Measurements from ENCODE around the gene KDM4C. TPM values are rescaled to one million over a fixed set of nuclear protein-coding genes. Genes with fewer than 3 reads are reported as not detected.

Gene KDM4C
- total RNA-seq, 1 donor, result 50.7 TPM

DNA sequence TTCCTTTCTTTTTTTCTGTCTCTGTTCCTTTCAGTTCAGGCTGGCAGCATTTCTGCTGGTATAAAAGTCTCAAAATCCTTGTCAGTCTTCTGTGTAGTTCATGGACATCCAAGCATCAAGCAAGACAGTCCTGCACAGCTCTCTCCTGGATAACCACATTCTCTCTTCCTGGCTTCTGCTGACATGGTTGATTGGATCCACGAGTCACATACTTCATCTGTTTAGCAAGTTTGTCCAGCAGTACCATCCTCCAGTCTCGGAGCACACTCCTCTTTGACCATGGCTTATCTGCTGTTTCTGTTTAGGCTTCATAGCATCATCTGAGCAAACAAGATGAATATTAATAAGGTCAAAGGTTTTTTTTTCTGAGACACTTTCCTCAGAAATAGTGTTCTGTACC is 220.8 kb downstream of the KDM4C start:
- H3K4me1 ChIP-seq (ENCODE audit: insufficient read depth, low read length), result no peaks in the 10 kb centered on the region
- H3K27me3 ChIP-seq (ENCODE audit: insufficient read depth, low read length), result no peaks in the 10 kb centered on the region
- H3K27ac ChIP-seq (ENCODE audit: low read depth, low read length), result no peak overlapping the region
- H3K36me3 ChIP-seq (ENCODE audit: insufficient read depth, low read length), result no peaks in the 10 kb centered on the region
- DNase-seq (ENCODE audit: insufficient read length, low spot score, missing footprints), result no peak
- H3K4me2 ChIP-seq (ENCODE audit: insufficient read depth, low read length), result no peak overlapping the region
- no peak overlapping the region for H3K4me3 ChIP-seq (ENCODE audit: insufficient read depth, low read length)
- H2AFZ ChIP-seq (ENCODE audit: low read length), result no peak overlapping the region
- H3K9me3 ChIP-seq (ENCODE audit: low read depth, low read length), result no peaks in the 10 kb centered on the region
- no peaks in the 10 kb centered on the region for H4K20me1 ChIP-seq (ENCODE audit: insufficient read depth, low read length)
- H3K79me2 ChIP-seq (ENCODE audit: insufficient read depth, low read length), result no peaks in the 10 kb centered on the region
- TF ChIP-seq, protein P1, sequence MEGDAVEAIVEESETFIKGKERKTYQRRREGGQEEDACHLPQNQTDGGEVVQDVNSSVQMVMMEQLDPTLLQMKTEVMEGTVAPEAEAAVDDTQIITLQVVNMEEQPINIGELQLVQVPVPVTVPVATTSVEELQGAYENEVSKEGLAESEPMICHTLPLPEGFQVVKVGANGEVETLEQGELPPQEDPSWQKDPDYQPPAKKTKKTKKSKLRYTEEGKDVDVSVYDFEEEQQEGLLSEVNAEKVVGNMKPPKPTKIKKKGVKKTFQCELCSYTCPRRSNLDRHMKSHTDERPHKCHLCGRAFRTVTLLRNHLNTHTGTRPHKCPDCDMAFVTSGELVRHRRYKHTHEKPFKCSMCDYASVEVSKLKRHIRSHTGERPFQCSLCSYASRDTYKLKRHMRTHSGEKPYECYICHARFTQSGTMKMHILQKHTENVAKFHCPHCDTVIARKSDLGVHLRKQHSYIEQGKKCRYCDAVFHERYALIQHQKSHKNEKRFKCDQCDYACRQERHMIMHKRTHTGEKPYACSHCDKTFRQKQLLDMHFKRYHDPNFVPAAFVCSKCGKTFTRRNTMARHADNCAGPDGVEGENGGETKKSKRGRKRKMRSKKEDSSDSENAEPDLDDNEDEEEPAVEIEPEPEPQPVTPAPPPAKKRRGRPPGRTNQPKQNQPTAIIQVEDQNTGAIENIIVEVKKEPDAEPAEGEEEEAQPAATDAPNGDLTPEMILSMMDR (IDR thresholded peaks at IDR 0.05; ENCODE audit: extremely low read depth, low read depth, low read length), result no peak

DNA sequence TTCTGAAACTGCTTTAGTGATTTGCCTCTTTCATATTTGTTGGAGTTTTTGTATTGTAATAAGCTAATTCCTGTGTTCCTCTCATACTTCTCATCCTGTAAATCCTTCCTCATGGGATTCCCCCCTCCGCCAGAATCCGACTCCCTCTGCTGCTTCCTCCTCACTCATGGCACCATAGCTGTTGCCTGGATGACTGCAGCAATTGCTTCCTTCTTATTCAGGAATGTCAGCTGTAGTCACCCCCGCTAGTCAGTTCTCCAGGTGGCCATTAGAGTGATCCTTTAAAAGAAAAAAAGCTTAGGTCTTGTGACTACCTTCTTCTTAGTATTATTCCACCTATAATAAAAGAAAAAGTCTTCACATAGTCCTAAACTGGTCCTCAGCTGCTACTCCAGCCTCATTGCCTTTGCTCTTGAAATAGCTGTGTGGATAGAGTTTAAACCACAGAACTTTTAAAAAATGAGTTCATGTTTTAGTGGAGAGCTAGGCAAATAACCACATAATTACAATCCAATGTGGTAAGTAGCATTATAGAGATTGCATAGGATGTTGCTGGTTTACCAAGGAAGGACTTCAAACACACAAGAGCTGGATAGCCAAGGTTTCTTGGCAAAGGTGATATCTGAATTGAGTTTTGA is 227.3 kb downstream of the KDM4C start:
- Histone ChIP-seq H3K4me3 (ENCODE audit: insufficient read depth, low read length) (no peak overlapping the region), H3K4me2 (ENCODE audit: insufficient read depth, low read length) (no peak overlapping the region), H3K9me3 (ENCODE audit: low read depth, low read length) (no peaks in the 10 kb centered on the region), H3K27ac (ENCODE audit: low read depth, low read length) (no peak overlapping the region), H3K79me2 (ENCODE audit: insufficient read depth, low read length) (no peaks in the 10 kb centered on the region), H3K36me3 (ENCODE audit: insufficient read depth, low read length) (peaks cover 4% of the 10 kb centered on the region), H2AFZ (ENCODE audit: low read length) (no peak overlapping the region), H3K4me1 (ENCODE audit: insufficient read depth, low read length) (no peaks in the 10 kb centered on the region), H4K20me1 (ENCODE audit: insufficient read depth, low read length) (no peaks in the 10 kb centered on the region), H3K27me3 (ENCODE audit: insufficient read depth, low read length) (no peaks in the 10 kb centered on the region)
- DNase-seq (ENCODE audit: insufficient read length, low spot score, missing footprints), result no peak
- TF ChIP-seq, protein P1 (IDR thresholded peaks at IDR 0.05; ENCODE audit: extremely low read depth, low read depth, low read length), result no peak

DNA sequence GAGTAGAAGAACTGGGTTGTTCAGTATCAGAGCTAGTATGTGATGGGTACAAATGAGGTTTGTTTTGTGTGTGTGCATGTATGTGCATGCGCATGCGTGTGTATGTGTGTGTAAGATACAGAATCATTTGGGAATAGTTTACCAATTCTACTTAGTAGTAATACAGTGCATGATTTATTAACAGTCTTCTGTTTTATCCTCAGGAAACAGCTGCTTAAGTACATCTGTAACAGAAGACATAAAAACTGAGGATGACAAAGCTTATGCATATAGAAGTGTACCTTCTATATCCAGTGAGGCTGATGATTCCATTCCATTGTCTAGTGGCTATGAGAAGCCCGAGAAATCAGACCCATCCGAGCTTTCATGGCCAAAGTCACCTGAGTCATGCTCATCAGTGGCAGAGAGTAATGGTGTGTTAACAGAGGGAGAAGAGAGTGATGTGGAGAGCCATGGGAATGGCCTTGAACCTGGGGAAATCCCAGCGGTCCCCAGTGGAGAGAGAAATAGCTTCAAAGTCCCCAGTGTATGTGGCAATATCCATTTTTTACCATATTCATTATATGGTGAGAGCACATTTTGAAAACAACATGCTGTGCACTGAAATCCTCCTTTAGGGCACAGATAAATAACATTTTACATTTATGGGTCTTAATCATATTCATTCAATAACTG is 228.5 kb downstream of the KDM4C start:
- no peaks in the 10 kb centered on the region for H4K20me1 ChIP-seq (ENCODE audit: insufficient read depth, low read length)
- no peak overlapping the region for H3K4me2 ChIP-seq (ENCODE audit: insufficient read depth, low read length)
- no peaks in the 10 kb centered on the region for H3K9me3 ChIP-seq (ENCODE audit: low read depth, low read length)
- no peak overlapping the region for H3K27ac ChIP-seq (ENCODE audit: low read depth, low read length)
- no peaks in the 10 kb centered on the region for H3K27me3 ChIP-seq (ENCODE audit: insufficient read depth, low read length)
- H3K36me3 ChIP-seq (ENCODE audit: insufficient read depth, low read length), result peaks cover 4% of the 10 kb centered on the region
- no peak for DNase-seq (ENCODE audit: insufficient read length, low spot score, missing footprints)
- TF ChIP-seq, protein P1 (IDR thresholded peaks at IDR 0.05; ENCODE audit: extremely low read depth, low read depth, low read length), result no peak
- no peak overlapping the region for H3K4me3 ChIP-seq (ENCODE audit: insufficient read depth, low read length)
- no peak overlapping the region for H2AFZ ChIP-seq (ENCODE audit: low read length)
- no peaks in the 10 kb centered on the region for H3K4me1 ChIP-seq (ENCODE audit: insufficient read depth, low read length)
- no peaks in the 10 kb centered on the region for H3K79me2 ChIP-seq (ENCODE audit: insufficient read depth, low read length)

DNA sequence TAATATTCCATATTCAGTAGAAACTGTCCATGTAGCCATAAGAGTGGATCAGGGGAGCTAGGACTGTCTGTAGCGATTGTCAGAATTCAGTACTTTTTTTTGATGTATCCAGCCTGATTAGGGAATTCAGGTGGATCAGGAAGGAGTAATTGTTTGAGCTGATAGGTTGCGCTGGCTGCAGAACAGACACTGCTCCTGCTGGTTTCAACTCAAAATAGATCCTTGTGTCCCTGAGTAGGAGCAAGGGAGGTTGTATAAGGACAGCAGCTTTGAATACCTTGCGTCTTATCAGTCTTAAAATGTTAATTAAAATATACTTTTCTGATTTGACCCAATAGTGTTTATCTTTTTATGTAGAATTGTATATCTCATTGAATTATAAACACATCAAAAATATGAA is 229.6 kb downstream of the KDM4C start:
- no peak overlapping the region for H3K4me3 ChIP-seq (ENCODE audit: insufficient read depth, low read length)
- H3K27me3 ChIP-seq (ENCODE audit: insufficient read depth, low read length), result no peaks in the 10 kb centered on the region
- H3K79me2 ChIP-seq (ENCODE audit: insufficient read depth, low read length), result no peaks in the 10 kb centered on the region
- no peak overlapping the region for H3K27ac ChIP-seq (ENCODE audit: low read depth, low read length)
- no peak for DNase-seq (ENCODE audit: insufficient read length, low spot score, missing footprints)
- no peaks in the 10 kb centered on the region for H4K20me1 ChIP-seq (ENCODE audit: insufficient read depth, low read length)
- H3K4me2 ChIP-seq (ENCODE audit: insufficient read depth, low read length), result no peak overlapping the region
- no peaks in the 10 kb centered on the region for H3K4me1 ChIP-seq (ENCODE audit: insufficient read depth, low read length)
- TF ChIP-seq, protein P1 (IDR thresholded peaks at IDR 0.05; ENCODE audit: extremely low read depth, low read depth, low read length), result no peak
- no peak overlapping the region for H2AFZ ChIP-seq (ENCODE audit: low read length)
- no peaks in the 10 kb centered on the region for H3K9me3 ChIP-seq (ENCODE audit: low read depth, low read length)
- peaks cover 4% of the 10 kb centered on the region for H3K36me3 ChIP-seq (ENCODE audit: insufficient read depth, low read length)

All from osteoblast (primary cell).